GM12878 (cell line): ENCODE results near the gene PTPN14. TPM values are rescaled to one million over a fixed set of nuclear protein-coding genes. Genes with fewer than 3 reads are reported as not detected.

Source experiments
- ATAC-seq: fragments of 200-7000 bp; cut with Tn5 transposase; 3 replicates; pipeline ENCODE4 v1.9.1; 2020; ENCODE audit warnings: mild to moderate bottlenecking, moderate library complexity
- BruUV-seq: library from RNA; stranded (reverse); fragments of 400-500 nt; replicated peaks from 2 replicates; lab custom pipeline; 2021; lab: Mats Ljungman, UMichigan
- CTCF ChIA-PET: fragments of 300-600 bp; sonication (Branson Sonifier 250); formaldehyde crosslinking; extraction: SDS; loops from one replicate; lab custom pipeline; 2021; ENCODE audit warnings: inconsistent platforms; lab: Yijun Ruan, JAX
- POLR2A ChIA-PET: fragments of 350-600 bp; formaldehyde crosslinking; extraction: SDS; loops from one replicate; lab custom pipeline; 2021; ENCODE audit warnings: inconsistent platforms; lab: Charles Lee
- RAD21 ChIA-PET: fragments of 300-600 bp; sonication (Branson Sonifier 250); formaldehyde crosslinking; loops from one replicate; lab custom pipeline; 2023; ENCODE audit warnings: antibody characterized with exemption; ENCODE audit not compliant: unreplicated experiment; lab: Charles Lee
- SMC1A ChIA-PET: fragments of 300-600 bp; sonication (Branson Sonifier 250); formaldehyde crosslinking; loops from one replicate; lab custom pipeline; 2023; ENCODE audit not compliant: unreplicated experiment, uncharacterized antibody; lab: Charles Lee
- DNase-seq: peaks from one replicate; pipeline ENCODE4 v3.0.0-alpha.2; 2011; ENCODE audit warnings: low read depth, low spot score
- FAIRE-seq: peaks from 3 replicates; lab custom pipeline; 2011; peaks lifted over from hg19 to GRCh38; lab: Jason Lieb, UNC
- H2AFZ ChIP-seq: 2 replicates; pipeline ENCODE4 v1.6.0; 2011; ENCODE audit warnings: low read depth, low read length, control low read depth; ENCODE audit not compliant: control insufficient read depth
- H3K27ac ChIP-seq: 2 replicates; pipeline ENCODE4 v1.5.1; 2011; ENCODE audit warnings: control low read depth; ENCODE audit not compliant: control insufficient read depth, insufficient read depth
- H3K27me3 ChIP-seq, 2 experiments: replicated peaks in 1 of 2; 2 replicates each; pipeline versions ENCODE4 v1.6.0 to v1.6.1; 2011; ENCODE audit warnings: low read length in 1 of 2; ENCODE audit not compliant: control insufficient read depth in 2 of 2, insufficient read depth in 2 of 2
- H3K36me3 ChIP-seq, 2 experiments: 2 replicates each; pipeline ENCODE4 v1.5.1; 2011; ENCODE audit warnings: low read length in 1 of 2; ENCODE audit not compliant: control insufficient read depth in 2 of 2, insufficient read depth in 2 of 2
- H3K4me1 ChIP-seq: 2 replicates; pipeline ENCODE4 v1.6.1; 2011; ENCODE audit warnings: mild to moderate bottlenecking, low read length, moderate library complexity, mixed read lengths; ENCODE audit not compliant: control insufficient read depth, insufficient read depth
- H3K4me2 ChIP-seq: 2 replicates; pipeline ENCODE4 v1.6.0; 2011; ENCODE audit warnings: control low read depth; ENCODE audit not compliant: control insufficient read depth, insufficient read depth
- H3K4me3 ChIP-seq: fragments of 200-600 bp; sonication (generic); 2 replicates; pipeline ENCODE4 v1.5.1; 2016
- H3K79me2 ChIP-seq: 2 replicates; pipeline ENCODE4 v1.6.0; 2011; ENCODE audit warnings: low read length; ENCODE audit not compliant: control insufficient read depth, insufficient read depth
- H3K9ac ChIP-seq: 2 replicates; pipeline ENCODE4 v1.8.0; 2011; ENCODE audit warnings: low read length, control low read depth, mixed read lengths; ENCODE audit not compliant: control insufficient read depth, insufficient read depth
- H3K9me3 ChIP-seq: replicated peaks from 3 replicates; pipeline ENCODE4 v1.5.1; 2011; ENCODE audit warnings: mild to moderate bottlenecking, low read length; ENCODE audit not compliant: control insufficient read depth, insufficient read depth
- H4K20me1 ChIP-seq: 2 replicates; pipeline ENCODE4 v1.6.0; 2011; ENCODE audit not compliant: control insufficient read depth, insufficient read depth
- RCOR1 ChIP-seq: conservative IDR thresholded peaks from 2 replicates; pipeline ENCODE4 v1.6.1; 2012; ENCODE audit warnings: low read depth, low read length, improper control_type of control experiment
- RELA ChIP-seq: fragments of 450-650 bp; IDR thresholded peaks from 2 replicates; pipeline ENCODE4 v1.8.0; 2014; ENCODE audit warnings: borderline replicate concordance; ENCODE audit not compliant: partially characterized antibody
- WGBS: methylation state at CpG from one replicate; pipeline ENCODE4 v1.1.6; 2016; ENCODE audit warnings: low lambda C conversion rate; ENCODE audit not compliant: insufficient replicate concordance, insufficient coverage; ENCODE audit errors: missing lambda C conversion rate; 5-methylcytosine and 5-hydroxymethylcytosine counted together
- in situ Hi-C: fragments of 300-500 bp; cut with MboI; formaldehyde crosslinking; loops from 9 replicates; pipeline ENCODE4 v1.14.3; 2018; ENCODE audit warnings: mixed read lengths
- intact Hi-C: fragments of 100-400 bp; cut with micrococcal nuclease; formaldehyde crosslinking; loops from one replicate; pipeline ENCODE4 v1.14.2; 2022; ENCODE audit not compliant: unreplicated experiment
- polyA plus RNA-seq, 11 experiments: library from polyadenylated mRNA; depleted of rRNA in 4 of 11; unstranded in 6 of 11; stranded (reverse) in 5 of 11; fragments of >200 nt; fragmentation: Nextera tagmentation in 4 of 11; fragmentation: Illumina TruSeq in 1 of 11; extraction: Ambion mirVana in 4 of 11; extraction: Trizol in 1 of 11; gene quantifications; 1 replicate in 1 of 11; 2 replicates in 10 of 11; pipeline versions ENCODE4 v1.2.1 to v1.2.3, GENCODE V29; 2011 to 2016; ENCODE audit warnings: inconsistent platforms in 2 of 11, missing spikeins in 2 of 11, low read depth in 1 of 11
- total RNA-seq, 4 experiments: library from RNA; depleted of rRNA in 3 of 4; stranded (reverse); fragments of >200 nt in 3 of 4; fragmentation: Illumina TruSeq in 1 of 4; extraction: Trizol in 1 of 4; gene quantifications; 2 replicates each; pipeline versions ENCODE4 v1.2.1 to v1.2.3, GENCODE V29; 2013 to 2021
- TF ChIP-seq, protein P1 (sequence below): IDR thresholded peaks from 2 replicates; pipeline ENCODE4 v1.6.1; 2011; ENCODE audit warnings: mild to moderate bottlenecking, low read depth, low read length, moderate library complexity; ENCODE audit not compliant: insufficient replicate concordance

PTPN14 gene
- total and polyA plus RNA-seq, 10 of the 15 experiments (the other 5 are each of a cell fraction or from before 2014, with no cell fraction given) = 0.05 to 5.1 (median 0.44) TPM

DNA sequence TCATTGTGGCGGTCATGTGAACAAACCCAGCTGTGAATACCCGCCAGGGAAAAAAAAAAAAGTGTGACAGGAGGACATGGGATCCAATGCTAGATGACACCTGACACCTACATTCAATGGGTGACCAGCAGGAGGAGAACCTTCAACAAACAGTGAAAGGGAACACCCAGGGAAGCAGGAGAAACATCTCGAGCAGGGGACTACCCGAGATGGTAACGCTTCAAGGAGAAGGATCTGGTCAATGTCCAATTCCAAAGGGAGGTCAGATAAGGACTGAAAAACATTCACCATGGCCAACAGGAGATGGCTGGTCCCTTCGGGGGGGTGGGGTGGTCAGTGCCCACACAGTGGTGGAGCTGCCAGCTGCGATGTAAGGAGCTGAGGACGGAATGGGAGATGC lies 46.3 kb downstream of the PTPN14 start:
- Histone ChIP-seq H3K4me1 (no peaks in the 10 kb centered on the region), H3K36me3 (no peaks in the 10 kb centered on the region), H3K27me3 (no peaks in the 10 kb centered on the region), H3K4me2 (no peak overlapping the region), H3K9ac (no peak overlapping the region), H3K27ac (no peak overlapping the region), H3K79me2 (no peaks in the 10 kb centered on the region), H2AFZ (no peak overlapping the region), H3K4me3 (no peak overlapping the region), H3K9me3 (no peaks in the 10 kb centered on the region), H4K20me1 (no peaks in the 10 kb centered on the region)
- no peak for FAIRE-seq
- no TSS peak for BruUV-seq
- no peak for DNase-seq
- ATAC-seq = no peak
- WGBS = 45% methylated on average over 8 of the region's 8 CpGs
- in situ Hi-C loops = no loop called here
- POLR2A ChIA-PET = interaction anchor here (1.1 kb wide), 1 partner anchor 44 kb away, joined by 3 read pairs; no protein-coding TSS in a partner anchor
- TF ChIP-seq RELA = no peak
- TF ChIP-seq, protein P1, sequence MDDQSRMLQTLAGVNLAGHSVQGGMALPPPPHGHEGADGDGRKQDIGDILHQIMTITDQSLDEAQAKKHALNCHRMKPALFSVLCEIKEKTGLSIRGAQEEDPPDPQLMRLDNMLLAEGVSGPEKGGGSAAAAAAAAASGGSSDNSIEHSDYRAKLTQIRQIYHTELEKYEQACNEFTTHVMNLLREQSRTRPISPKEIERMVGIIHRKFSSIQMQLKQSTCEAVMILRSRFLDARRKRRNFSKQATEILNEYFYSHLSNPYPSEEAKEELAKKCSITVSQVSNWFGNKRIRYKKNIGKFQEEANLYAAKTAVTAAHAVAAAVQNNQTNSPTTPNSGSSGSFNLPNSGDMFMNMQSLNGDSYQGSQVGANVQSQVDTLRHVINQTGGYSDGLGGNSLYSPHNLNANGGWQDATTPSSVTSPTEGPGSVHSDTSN = no peak
- SMC1A ChIA-PET = interaction anchor here (0.9 to 2.2 kb wide), 9 partner anchors 8 to 44 kb away, joined by 3 to 11 read pairs (median 4); no protein-coding TSS in a partner anchor
- intact Hi-C loops = no loop called here
- CTCF ChIA-PET = interaction anchor here (1.0 kb wide), 1 partner anchor 46 kb away, joined by 3 read pairs; the partner anchor contains the start of gene PTPN14
- RAD21 ChIA-PET = interaction anchor here (1.3 kb wide), 1 partner anchor 11 kb away, joined by 3 read pairs; no protein-coding TSS in a partner anchor

DNA sequence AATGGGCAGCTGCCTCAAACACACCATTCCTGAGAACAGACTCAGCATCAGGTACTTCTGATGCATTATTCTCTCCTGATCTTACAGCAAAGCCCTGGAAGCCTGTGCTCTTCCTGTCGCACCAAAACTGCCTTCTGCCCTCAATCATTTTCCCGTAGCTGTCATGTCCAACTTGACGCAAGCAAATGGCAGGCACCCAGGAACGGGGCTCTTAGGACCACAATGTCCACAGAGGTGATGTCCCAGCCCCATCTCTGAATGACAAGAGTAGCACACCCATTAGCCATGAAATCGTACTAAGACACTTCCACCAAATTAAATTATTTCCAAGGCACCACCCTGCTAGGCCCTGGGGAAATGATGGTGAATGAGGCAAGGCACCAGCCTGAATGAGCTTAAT lies 47.1 kb downstream of the PTPN14 start:
- H2AFZ ChIP-seq = no peak overlapping the region
- no peaks in the 10 kb centered on the region for H3K79me2 ChIP-seq
- H3K4me2 ChIP-seq = no peak overlapping the region
- TF ChIP-seq RCOR1 = no peak
- DNase-seq (no peak), FAIRE-seq (no peak), ATAC-seq (no peak)
- no peaks in the 10 kb centered on the region for H3K36me3 ChIP-seq
- H3K9ac ChIP-seq = no peak overlapping the region
- no peaks in the 10 kb centered on the region for H3K9me3 ChIP-seq
- RAD21 ChIA-PET = interaction anchor here (1.3 kb wide), 1 partner anchor 9 kb away, joined by 3 read pairs; no protein-coding TSS in a partner anchor
- H3K4me1 ChIP-seq = no peaks in the 10 kb centered on the region
- no TSS peak for BruUV-seq
- SMC1A ChIA-PET = interaction anchor here (0.9 to 2.2 kb wide), 5 partner anchors 12 to 33 kb away, joined by 3 to 11 read pairs (median 3); no protein-coding TSS in a partner anchor
- H4K20me1 ChIP-seq = no peaks in the 10 kb centered on the region
- WGBS = 20% methylated on average over 5 of the region's 5 CpGs
- H3K27ac ChIP-seq = no peak overlapping the region
- CTCF ChIA-PET = interaction anchor here (1.0 to 2.0 kb wide), 2 partner anchors 47 to 80 kb away, joined by 3 to 6 read pairs; partner anchors contain the start of gene PTPN14
- intact Hi-C loops (no loop called here), in situ Hi-C loops (no loop called here)
- H3K4me3 ChIP-seq = no peak overlapping the region
- H3K27me3 ChIP-seq = no peaks in the 10 kb centered on the region
- POLR2A ChIA-PET = interaction anchor here (1.1 kb wide), 1 partner anchor 43 kb away, joined by 3 read pairs; no protein-coding TSS in a partner anchor
